ENCODE data around the gene SEMA4B. TPM values are rescaled to one million over a fixed set of nuclear protein-coding genes. Genes with fewer than 3 reads are reported as not detected.

SEMA4B gene
- total and polyA plus RNA-seq, 2 donors (not counting 1 experiment from before 2014, with no cell fraction given): 285 to 336 TPM

- H3K4me3 Mint-ChIP-seq: no peak overlapping the region
- Histone ChIP-seq H3K27ac (ENCODE audit: low read length in 2 of 2) (no peak overlapping the region), H3K79me2 (ENCODE audit: control insufficient read depth, insufficient read depth, low read length) (no peaks in the 10 kb centered on the region), H3K27me3 (replicated peaks in 1 of 4; ENCODE audit: control extremely low read depth in 1 of 4, control insufficient read depth in 3 of 4, insufficient read depth in 4 of 4, low read length in 3 of 4) (no peaks in the 10 kb centered on the region), H3K9ac (ENCODE audit: low read length) (no peak overlapping the region), H3K4me1 (ENCODE audit: control insufficient read depth in 2 of 2, insufficient read depth in 2 of 2, low read length in 2 of 2) (no peaks in the 10 kb centered on the region), H4K20me1 (ENCODE audit: control insufficient read depth, insufficient read depth, low read length, poor library complexity, severe bottlenecking) (no peaks in the 10 kb centered on the region), H3K36me3 (replicated peaks in 1 of 2; ENCODE audit: control extremely low read depth in 1 of 2, control insufficient read depth in 1 of 2, extremely low read depth in 1 of 2, insufficient read depth in 2 of 2, low read length in 1 of 2) (no peaks in the 10 kb centered on the region), H3K4me2 (replicated peaks; ENCODE audit: low read depth, low read length, poor library complexity, severe bottlenecking) (no peak overlapping the region), H3K9me3 (ENCODE audit: control extremely low read depth in 1 of 3, control insufficient read depth in 2 of 3, insufficient read depth in 1 of 3, low read length in 2 of 3) (no peaks in the 10 kb centered on the region), H3K4me3 (ENCODE audit: control extremely low read depth in 1 of 5, extremely low read depth in 1 of 5, insufficient read depth in 1 of 5, low read depth in 2 of 5, low read length in 4 of 5) (no peak overlapping the region), H2AFZ (ENCODE audit: insufficient read depth, low read depth, low read length, poor library complexity, severe bottlenecking) (no peak overlapping the region)
- CTCF ChIA-PET: interaction anchor here (0.7 to 2.7 kb wide), 7 partner anchors 9 to 150 kb away, joined by 3 to 11 read pairs (median 5); no protein-coding TSS in a partner anchor
- no peak for ATAC-seq (ENCODE audit: low read depth)
- TF ChIP-seq EZH2 (IDR thresholded peaks at IDR 0.05; ENCODE audit: borderline replicate concordance, insufficient read depth, low read depth, low read length, poor library complexity, severe bottlenecking): no peak
- TF ChIP-seq, protein P1, sequence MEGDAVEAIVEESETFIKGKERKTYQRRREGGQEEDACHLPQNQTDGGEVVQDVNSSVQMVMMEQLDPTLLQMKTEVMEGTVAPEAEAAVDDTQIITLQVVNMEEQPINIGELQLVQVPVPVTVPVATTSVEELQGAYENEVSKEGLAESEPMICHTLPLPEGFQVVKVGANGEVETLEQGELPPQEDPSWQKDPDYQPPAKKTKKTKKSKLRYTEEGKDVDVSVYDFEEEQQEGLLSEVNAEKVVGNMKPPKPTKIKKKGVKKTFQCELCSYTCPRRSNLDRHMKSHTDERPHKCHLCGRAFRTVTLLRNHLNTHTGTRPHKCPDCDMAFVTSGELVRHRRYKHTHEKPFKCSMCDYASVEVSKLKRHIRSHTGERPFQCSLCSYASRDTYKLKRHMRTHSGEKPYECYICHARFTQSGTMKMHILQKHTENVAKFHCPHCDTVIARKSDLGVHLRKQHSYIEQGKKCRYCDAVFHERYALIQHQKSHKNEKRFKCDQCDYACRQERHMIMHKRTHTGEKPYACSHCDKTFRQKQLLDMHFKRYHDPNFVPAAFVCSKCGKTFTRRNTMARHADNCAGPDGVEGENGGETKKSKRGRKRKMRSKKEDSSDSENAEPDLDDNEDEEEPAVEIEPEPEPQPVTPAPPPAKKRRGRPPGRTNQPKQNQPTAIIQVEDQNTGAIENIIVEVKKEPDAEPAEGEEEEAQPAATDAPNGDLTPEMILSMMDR (IDR thresholded peaks at IDR 0.05): no peak
- POLR2A ChIA-PET: no interaction called here
- intact Hi-C loops (cut with micrococcal nuclease): no loop called here
- no peaks in the 10 kb centered on the region for H3K27me3 Mint-ChIP-seq
- no peak overlapping the region for H3K27ac Mint-ChIP-seq
- 100% methylated on average over 6 of the region's 10 CpGs for whole genome bisulfite sequencing (ENCODE audit: insufficient coverage)
- no peaks in the 10 kb centered on the region for H3K9me3 Mint-ChIP-seq (ENCODE audit: insufficient read depth)
- no peak for DNase-seq
- H3K4me1 Mint-ChIP-seq: no peaks in the 10 kb centered on the region
Observed at GRCh38 chr15:90151989-90152645, 49.0 kb upstream of the SEMA4B start.

- Histone ChIP-seq H3K27ac (ENCODE audit: low read length in 2 of 2) (no peak overlapping the region), H3K36me3 (replicated peaks in 1 of 2; ENCODE audit: control extremely low read depth in 1 of 2, control insufficient read depth in 1 of 2, extremely low read depth in 1 of 2, insufficient read depth in 2 of 2, low read length in 1 of 2) (no peaks in the 10 kb centered on the region), H3K4me3 (ENCODE audit: control extremely low read depth in 1 of 5, extremely low read depth in 1 of 5, insufficient read depth in 1 of 5, low read depth in 2 of 5, low read length in 4 of 5) (no peak overlapping the region), H4K20me1 (ENCODE audit: control insufficient read depth, insufficient read depth, low read length, poor library complexity, severe bottlenecking) (no peaks in the 10 kb centered on the region), H2AFZ (ENCODE audit: insufficient read depth, low read depth, low read length, poor library complexity, severe bottlenecking) (no peak overlapping the region), H3K4me2 (replicated peaks; ENCODE audit: low read depth, low read length, poor library complexity, severe bottlenecking) (no peak overlapping the region), H3K79me2 (ENCODE audit: control insufficient read depth, insufficient read depth, low read length) (no peaks in the 10 kb centered on the region), H3K4me1 (ENCODE audit: control insufficient read depth in 2 of 2, insufficient read depth in 2 of 2, low read length in 2 of 2) (peaks cover 7 to 9% of the 10 kb centered on the region in 2 donors), H3K9ac (ENCODE audit: low read length) (no peak overlapping the region), H3K27me3 (replicated peaks in 1 of 4; ENCODE audit: control extremely low read depth in 1 of 4, control insufficient read depth in 3 of 4, insufficient read depth in 4 of 4, low read length in 3 of 4) (no peaks in the 10 kb centered on the region), H3K9me3 (ENCODE audit: control extremely low read depth in 1 of 3, control insufficient read depth in 2 of 3, insufficient read depth in 1 of 3, low read length in 2 of 3) (no peaks in the 10 kb centered on the region)
- 96% methylated on average over 6 of the region's 6 CpGs for WGBS (ENCODE audit: insufficient coverage)
- H3K4me3 Mint-ChIP-seq: no peak overlapping the region
- DNase-seq (no peak), ATAC-seq (ENCODE audit: low read depth) (no peak)
- intact Hi-C loops (cut with micrococcal nuclease): no loop called here
- POLR2A ChIA-PET: interaction anchor here (0.8 kb wide), 1 partner anchor 80 kb away, joined by 3 read pairs; the partner anchor contains the start of gene CIB1
- CTCF ChIA-PET: interaction anchor here (1.1 to 2.7 kb wide), 3 partner anchors 64 to 131 kb away, joined by 3 to 11 read pairs (median 3); no protein-coding TSS in a partner anchor
- no peaks in the 10 kb centered on the region for H3K27me3 Mint-ChIP-seq
- H3K9me3 Mint-ChIP-seq (ENCODE audit: insufficient read depth): no peaks in the 10 kb centered on the region
- TF ChIP-seq EZH2 (IDR thresholded peaks at IDR 0.05; ENCODE audit: borderline replicate concordance, insufficient read depth, low read depth, low read length, poor library complexity, severe bottlenecking): no peak
- TF ChIP-seq, protein P1 (IDR thresholded peaks at IDR 0.05): no peak
- H3K4me1 Mint-ChIP-seq: peaks cover 10% of the 10 kb centered on the region
- no peak overlapping the region for H3K27ac Mint-ChIP-seq
Observed at GRCh38 chr15:90153658-90154057, 47.5 kb upstream of the SEMA4B start.
